Coronary artery (tissue), 2 donors: ENCODE results near the gene CFC1B.
"Not testable (repeated sequence)": the region's sequence is repeated elsewhere in the genome, so short reads cannot be mapped to it uniquely, and the experiment has no call there.

Source experiments
- DNase-seq: peaks from one replicate; pipeline ENCODE4 v3.0.0-alpha.2; 2017; ENCODE audit warnings: low spot score
- H3K27ac ChIP-seq, 2 donors: fragments of 200-600 bp; sonication (generic); one replicate each; pipeline ENCODE4 v1.5.1; 2016 to 2019
- H3K4me3 ChIP-seq: fragments of 200-600 bp; sonication (generic); 2 replicates; pipeline ENCODE4 v1.5.1; 2016; ENCODE audit warnings: mild to moderate bottlenecking, moderate library complexity

CFC1B gene

DNA sequence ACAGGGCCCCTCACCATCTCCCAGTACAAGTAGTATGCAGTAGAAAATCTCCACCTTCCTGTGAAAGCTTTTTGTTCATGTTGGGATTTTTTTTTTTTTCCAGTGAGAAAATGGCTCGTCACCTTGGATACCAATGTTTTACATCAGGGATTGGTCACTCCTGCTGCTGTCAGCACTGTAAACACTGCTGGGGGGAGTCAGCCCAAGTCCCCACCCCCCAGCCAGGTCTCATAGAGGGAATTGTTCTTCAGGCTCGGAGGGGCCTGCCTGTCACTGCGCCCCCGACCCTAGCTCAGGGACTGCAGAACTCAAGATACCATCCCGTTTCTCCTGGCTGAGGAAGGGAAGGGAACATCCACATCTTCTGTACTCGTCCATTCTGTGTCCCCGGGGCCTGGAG lies at the start of gene CFC1B:
TSS of gene CFC1B (plus strand) at position 231 of the 400 bp plus-strand sequence. CDS start 263 bp downstream, outside the sequence.
- not testable (repeated sequence) for H3K27ac ChIP-seq, H3K4me3 ChIP-seq, DNase-seq

GRCh38 chr2:130491073-130491472 lies 29.9 kb upstream of the CFC1B start:
- DNase-seq, H3K27ac ChIP-seq, H3K4me3 ChIP-seq: not testable (repeated sequence)

DNA sequence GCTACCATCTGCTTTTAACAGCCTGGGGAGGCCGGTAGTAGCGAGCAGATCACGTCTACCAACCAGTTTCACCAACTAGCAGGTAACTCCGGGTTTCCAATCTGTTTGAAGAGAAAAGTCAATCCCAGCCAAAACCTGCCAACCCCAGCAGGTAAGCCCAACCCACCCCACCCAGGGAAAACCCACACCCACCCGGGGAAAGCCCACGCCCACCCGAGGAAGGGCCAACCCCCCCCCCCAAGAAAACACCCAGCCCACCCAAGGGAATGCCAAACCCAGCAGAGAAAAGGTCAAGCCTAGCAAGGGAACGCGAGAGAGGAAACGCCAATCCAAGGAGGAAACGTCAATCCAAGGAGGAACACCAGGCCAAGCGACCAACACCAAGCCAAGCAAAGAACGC lies 11.8 kb upstream of the CFC1B start, which contains the start of gene POTEI:
TSS of gene POTEI (minus strand) at position 101 of the 400 bp plus-strand sequence. CDS start at position 8, 93 bp downstream.
- not testable (repeated sequence) for H3K27ac ChIP-seq, H3K4me3 ChIP-seq, DNase-seq

- H3K27ac ChIP-seq, DNase-seq, H3K4me3 ChIP-seq: not testable (repeated sequence)
These were observed 9.9 kb upstream of the CFC1B start for GRCh38 chr2:130510807-130511746.

DNA sequence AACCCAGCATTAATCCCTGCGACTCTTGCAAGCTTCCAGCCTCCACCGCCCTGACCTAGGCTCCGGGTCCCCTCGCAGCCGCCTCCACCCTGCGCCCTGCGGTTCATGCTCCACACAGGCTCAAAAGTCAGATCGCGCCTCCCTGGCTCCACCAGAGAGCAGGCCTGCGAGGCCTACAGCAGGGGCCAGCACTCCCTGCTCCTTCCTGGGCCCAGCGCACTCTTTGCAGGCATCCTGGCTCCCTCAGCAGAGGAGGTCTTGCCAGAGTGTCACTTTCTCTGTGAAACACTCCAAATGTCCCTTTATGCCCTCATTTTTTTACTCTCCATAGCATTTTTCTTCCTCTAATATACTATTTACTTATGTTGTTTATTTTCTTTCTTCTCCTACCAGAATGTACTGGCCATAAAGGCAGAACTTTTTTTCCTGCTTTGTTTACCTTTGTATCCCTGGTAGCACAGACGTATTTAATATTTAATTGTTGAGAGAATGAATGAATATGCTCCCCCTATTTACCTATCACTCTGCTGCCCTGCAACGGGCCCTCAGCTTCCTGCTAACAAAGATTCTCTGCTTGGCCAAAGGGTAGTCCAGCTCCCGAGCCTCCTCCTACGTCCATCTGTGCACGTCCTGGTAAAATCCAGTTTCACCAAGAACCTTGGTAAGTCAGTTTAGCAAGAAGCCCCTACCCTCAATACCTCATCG lies 9.1 kb upstream of the CFC1B start:
- DNase-seq, H3K27ac ChIP-seq, H3K4me3 ChIP-seq: not testable (repeated sequence)

GRCh38 chr2:130518516-130519106 lies 2.4 kb upstream of the CFC1B start:
- H3K27ac ChIP-seq, H3K4me3 ChIP-seq, DNase-seq: not testable (repeated sequence)

GRCh38 chr2:130522390-130522789 lies 1.4 kb downstream of the CFC1B start:
- H3K4me3 ChIP-seq, H3K27ac ChIP-seq, DNase-seq: not testable (repeated sequence)

DNA sequence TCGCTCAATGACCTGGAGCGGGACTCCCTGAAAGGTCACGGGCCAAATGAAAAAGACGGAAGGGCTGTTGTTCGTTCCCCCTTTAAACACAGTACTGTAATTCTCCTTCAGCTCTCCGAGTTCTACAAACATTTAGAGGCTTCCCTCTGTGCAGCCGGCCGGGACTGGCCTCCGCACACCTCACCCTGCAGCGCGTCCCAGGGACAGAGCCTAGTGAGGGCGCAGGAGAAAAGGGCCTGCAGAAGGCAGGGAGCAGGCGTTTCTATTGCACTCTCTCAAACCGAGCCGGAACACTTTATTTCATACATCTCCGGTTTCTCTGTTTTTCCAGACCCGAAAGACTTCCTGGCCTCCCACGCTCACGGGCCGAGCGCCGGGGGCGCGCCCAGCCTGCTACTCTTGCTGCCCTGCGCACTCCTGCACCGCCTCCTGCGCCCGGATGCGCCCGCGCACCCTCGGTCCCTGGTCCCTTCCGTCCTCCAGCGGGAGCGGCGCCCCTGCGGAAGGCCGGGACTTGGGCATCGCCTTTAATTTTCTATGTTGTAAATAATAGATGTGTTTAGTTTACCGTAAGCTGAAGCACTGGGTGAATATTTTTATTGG lies 6.4 kb downstream of the CFC1B start:
- not testable (repeated sequence) for H3K4me3 ChIP-seq, H3K27ac ChIP-seq, DNase-seq

DNA sequence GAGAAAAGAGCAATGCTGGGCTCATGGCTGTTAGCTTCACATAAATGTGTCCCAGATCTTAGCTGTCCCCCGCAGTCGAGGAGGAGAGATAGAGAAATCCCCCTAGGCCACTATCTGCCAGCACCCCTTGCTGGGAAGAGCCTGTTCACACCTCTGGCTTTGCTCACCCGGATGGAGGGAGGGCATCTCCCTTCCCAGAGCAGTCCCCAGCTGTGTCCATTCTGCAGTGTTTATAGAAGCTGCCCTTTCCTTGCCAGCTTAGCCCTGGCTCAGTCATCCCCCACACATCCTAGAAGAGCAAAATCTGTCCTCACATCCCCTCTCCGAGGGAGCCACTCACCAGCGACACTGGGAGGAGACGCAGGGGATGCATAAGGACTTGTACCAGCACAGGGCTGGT lies 8.5 kb downstream of the CFC1B start:
- DNase-seq, H3K4me3 ChIP-seq, H3K27ac ChIP-seq: not testable (repeated sequence)

DNA sequence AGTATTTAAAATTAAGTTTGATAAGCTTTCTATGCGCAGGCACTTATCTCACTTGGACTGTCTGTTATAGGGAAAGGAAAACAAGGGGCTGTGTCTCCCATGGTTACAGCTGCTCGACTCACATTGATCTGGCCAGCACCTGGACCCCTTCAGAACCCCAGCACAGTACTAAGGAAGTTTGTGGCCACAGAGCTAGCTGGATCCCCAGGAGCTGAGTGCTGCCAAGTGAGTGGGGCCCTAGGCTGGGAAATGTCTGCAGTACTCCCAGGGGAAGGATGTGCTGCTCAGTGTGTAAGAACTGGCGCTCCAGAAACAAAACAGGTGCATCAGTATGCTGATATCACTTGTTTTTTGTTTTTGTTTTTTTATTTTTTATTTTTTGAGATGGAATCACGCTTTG lies 9.2 kb downstream of the CFC1B start:
- H3K27ac ChIP-seq, DNase-seq, H3K4me3 ChIP-seq: not testable (repeated sequence)

- H3K27ac ChIP-seq, DNase-seq, H3K4me3 ChIP-seq: not testable (repeated sequence)
These were observed 10.2 kb downstream of the CFC1B start for GRCh38 chr2:130531225-130531624.

DNA sequence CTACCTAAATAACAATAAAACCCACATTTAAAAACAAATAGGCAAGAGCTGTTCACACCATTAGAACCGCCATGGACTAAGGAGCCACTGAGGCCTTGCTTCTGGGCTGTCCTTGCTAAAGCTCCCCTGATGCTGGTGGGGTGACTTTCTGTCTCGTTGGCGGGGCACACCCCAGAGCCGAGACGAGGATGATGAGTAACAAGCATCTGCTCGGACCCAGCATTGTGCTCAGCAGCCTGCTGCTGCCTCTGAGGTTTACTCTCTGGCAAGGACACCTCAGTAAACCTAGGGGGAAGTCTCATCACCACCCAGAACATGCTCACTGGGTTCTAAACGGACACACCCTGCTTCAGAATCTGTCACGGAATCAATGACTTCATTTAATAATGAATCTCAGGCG lies 10.7 kb downstream of the CFC1B start:
- not testable (repeated sequence) for DNase-seq, H3K4me3 ChIP-seq, H3K27ac ChIP-seq

DNA sequence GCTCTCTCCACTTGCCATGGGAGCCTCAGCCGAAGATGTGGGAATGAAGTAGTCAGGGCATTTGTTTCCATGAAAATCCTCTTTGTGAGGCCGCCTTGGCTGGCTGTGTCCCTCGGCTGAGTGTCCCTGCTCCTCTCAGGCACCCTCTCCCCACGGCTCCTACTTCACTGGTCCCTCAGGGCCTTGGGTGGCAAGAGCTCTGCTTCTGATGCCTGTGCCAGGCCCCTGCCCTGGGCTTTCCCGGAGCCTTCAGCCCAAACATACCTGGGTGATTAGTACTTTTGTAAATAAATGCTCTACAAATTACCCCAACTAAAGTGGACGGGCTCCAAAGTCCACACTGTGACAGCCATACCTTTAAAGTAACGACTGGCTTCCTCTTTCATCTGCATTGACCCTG lies 15.6 kb downstream of the CFC1B start:
- DNase-seq = not testable (repeated sequence)

DNA sequence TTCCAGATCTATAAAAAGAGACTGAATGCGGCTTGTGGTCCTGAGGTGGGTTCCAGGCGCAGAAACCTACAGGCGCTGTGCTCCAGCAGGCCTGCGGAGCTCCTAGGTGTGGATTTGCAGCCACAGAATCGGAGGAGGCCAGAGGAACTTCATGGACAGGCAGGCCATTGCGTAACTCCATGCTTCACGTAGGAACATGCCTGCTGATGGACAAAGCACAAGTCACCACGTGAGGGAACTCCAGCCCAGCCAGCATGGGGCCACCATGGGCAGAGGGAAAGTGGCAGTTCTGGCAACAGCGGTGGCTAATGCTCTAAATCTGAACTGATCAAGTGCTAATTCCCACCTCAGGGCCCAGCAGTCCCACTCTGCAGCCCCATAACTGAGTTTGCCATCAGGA lies 17.2 kb downstream of the CFC1B start:
- not testable (repeated sequence) for DNase-seq, H3K27ac ChIP-seq, H3K4me3 ChIP-seq

More for the DNA sequence above, 15.6 kb downstream of the CFC1B start:
- not testable (repeated sequence) for H3K4me3 ChIP-seq, H3K27ac ChIP-seq

DNA sequence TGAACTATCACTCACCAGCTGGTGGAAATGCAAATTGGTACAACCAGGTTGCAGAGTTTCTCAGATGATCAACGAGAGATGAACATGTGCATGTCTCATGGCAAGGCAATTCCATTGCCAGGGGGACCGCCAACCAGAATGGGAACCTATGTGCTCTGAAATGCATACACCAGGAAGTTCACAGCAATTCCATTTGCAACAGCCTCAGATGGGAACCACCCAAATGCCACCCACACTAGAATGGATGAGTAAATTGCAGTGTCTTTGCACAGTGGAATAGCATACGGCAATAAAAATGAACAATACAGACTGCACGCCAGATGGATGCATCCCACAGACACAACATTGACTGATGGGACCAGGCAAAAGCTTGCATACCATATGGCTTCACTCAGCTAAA lies 21.8 kb downstream of the CFC1B start:
- H3K27ac ChIP-seq, DNase-seq, H3K4me3 ChIP-seq: not testable (repeated sequence)

GRCh38 chr2:130543785-130544528 lies 22.9 kb downstream of the CFC1B start:
- H3K27ac ChIP-seq, H3K4me3 ChIP-seq, DNase-seq: not testable (repeated sequence)

GRCh38 chr2:130544978-130545377 lies 24.0 kb downstream of the CFC1B start:
- H3K27ac ChIP-seq, DNase-seq, H3K4me3 ChIP-seq: not testable (repeated sequence)

- not testable (repeated sequence) for DNase-seq, H3K4me3 ChIP-seq
These were observed 27.4 kb downstream of the CFC1B start for GRCh38 chr2:130548418-130548817.

More at GRCh38 chr2:130548418-130548817, 27.4 kb downstream of the CFC1B start:
- H3K27ac ChIP-seq = not testable (repeated sequence)
